Fibroblast of the aortic adventitia (primary cell): ENCODE data around the gene NME9. TPM values are rescaled to one million over a fixed set of nuclear protein-coding genes. Genes with fewer than 3 reads are reported as not detected.

Experiments
- DNase-seq: peaks from one replicate; pipeline ENCODE4 v3.0.0-alpha.2; 2010; ENCODE audit warnings: low read depth
- H3K4me3 ChIP-seq: 2 replicates; pipeline ENCODE4 v1.5.1; 2011; ENCODE audit warnings: low read depth, mild to moderate bottlenecking, control low read depth, low read length, moderate library complexity
- total RNA-seq: library from RNA; depleted of rRNA; stranded (reverse); fragments of >200 nt; gene quantifications from 2 replicates; pipeline ENCODE4 v1.2.3, GENCODE V29; 2012; ENCODE audit warnings: low replicate concordance
- TF ChIP-seq, protein P1 (sequence below): IDR thresholded peaks from 2 replicates; pipeline ENCODE4 v1.5.1; 2011; ENCODE audit warnings: mild to moderate bottlenecking, low read length, control low read depth, inconsistent platforms; ENCODE audit not compliant: insufficient read depth

Gene NME9
- total RNA-seq, 1 donor, result 0.18 TPM

DNA sequence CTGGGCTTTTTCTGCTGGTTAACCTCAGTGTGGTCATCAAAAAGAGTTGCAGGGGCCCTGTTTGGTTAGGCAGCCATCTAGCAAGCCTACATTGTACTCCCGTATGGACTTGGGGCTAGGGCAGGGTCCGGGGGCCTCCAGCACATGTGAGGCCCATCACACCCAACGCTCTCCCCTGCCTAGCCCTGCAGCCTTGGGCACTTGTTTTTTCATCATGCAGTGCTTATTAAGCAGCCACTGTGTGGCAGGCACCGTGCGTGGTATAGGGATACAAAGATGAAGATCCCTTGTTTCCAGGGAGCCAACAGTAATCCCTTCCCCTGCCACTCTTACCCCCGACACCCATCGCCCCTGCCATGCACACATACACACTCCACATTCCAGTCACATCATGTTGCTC, 32.9 kb upstream of the NME9 start:
- TF ChIP-seq, protein P1, sequence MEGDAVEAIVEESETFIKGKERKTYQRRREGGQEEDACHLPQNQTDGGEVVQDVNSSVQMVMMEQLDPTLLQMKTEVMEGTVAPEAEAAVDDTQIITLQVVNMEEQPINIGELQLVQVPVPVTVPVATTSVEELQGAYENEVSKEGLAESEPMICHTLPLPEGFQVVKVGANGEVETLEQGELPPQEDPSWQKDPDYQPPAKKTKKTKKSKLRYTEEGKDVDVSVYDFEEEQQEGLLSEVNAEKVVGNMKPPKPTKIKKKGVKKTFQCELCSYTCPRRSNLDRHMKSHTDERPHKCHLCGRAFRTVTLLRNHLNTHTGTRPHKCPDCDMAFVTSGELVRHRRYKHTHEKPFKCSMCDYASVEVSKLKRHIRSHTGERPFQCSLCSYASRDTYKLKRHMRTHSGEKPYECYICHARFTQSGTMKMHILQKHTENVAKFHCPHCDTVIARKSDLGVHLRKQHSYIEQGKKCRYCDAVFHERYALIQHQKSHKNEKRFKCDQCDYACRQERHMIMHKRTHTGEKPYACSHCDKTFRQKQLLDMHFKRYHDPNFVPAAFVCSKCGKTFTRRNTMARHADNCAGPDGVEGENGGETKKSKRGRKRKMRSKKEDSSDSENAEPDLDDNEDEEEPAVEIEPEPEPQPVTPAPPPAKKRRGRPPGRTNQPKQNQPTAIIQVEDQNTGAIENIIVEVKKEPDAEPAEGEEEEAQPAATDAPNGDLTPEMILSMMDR, result no peak
- no peak for DNase-seq
- no peak overlapping the region for H3K4me3 ChIP-seq

DNA sequence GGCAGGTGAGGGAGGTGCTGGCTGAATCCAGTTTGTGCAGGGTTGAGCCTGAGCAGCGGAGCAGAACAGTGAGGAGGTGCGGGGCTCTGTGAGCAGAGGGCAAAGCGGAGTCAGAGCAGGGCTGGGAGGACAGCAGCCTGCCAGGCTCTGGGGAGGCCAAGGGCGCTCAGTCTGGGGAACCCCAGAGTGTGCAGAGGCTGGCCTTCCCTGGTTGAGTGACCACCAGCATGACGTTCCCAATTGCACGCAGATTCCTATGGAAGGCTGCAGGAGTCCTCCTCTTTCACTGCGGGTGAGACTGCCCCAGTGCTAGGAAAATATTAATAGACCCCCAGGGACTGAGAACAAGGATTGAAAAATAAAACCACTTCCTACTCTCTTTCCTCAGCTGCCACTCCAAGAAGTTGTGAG, 31.9 kb upstream of the NME9 start:
- no peak overlapping the region for H3K4me3 ChIP-seq
- no peak for DNase-seq
- TF ChIP-seq, protein P1, result no peak

DNA sequence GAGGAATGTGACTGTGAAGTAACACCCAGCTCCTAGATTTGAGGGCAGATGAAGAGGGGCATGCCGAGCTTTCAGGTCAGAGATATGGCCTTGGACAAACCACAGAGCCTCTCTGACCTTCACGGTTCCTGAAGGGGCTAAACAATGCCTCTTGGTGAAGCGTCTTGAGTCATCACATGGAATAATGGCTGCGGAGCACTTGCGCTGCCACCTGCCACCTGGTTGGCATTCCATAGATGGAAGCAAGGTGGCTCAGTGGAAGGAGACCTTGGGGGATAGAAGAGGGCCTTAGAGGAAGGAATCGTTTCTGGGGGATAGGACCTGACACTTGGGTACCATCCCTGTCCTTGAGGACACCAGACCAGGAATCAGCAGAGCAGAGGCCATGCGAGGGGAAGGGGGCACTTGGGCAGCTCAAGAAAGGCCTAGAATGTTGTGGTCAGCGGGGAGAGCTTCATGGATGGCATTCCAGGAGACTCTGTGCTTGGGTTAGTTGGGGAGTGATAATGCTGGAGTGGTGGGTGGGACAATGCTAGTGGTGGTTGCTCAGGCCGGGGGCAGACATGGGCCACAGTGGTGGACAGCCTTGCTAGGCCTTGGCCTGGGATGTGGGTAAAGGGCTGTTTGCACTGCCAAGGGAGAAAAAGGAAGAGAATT, 31.3 kb upstream of the NME9 start:
- no peak for DNase-seq
- H3K4me3 ChIP-seq, result no peak overlapping the region
- TF ChIP-seq, protein P1, result no peak

DNA sequence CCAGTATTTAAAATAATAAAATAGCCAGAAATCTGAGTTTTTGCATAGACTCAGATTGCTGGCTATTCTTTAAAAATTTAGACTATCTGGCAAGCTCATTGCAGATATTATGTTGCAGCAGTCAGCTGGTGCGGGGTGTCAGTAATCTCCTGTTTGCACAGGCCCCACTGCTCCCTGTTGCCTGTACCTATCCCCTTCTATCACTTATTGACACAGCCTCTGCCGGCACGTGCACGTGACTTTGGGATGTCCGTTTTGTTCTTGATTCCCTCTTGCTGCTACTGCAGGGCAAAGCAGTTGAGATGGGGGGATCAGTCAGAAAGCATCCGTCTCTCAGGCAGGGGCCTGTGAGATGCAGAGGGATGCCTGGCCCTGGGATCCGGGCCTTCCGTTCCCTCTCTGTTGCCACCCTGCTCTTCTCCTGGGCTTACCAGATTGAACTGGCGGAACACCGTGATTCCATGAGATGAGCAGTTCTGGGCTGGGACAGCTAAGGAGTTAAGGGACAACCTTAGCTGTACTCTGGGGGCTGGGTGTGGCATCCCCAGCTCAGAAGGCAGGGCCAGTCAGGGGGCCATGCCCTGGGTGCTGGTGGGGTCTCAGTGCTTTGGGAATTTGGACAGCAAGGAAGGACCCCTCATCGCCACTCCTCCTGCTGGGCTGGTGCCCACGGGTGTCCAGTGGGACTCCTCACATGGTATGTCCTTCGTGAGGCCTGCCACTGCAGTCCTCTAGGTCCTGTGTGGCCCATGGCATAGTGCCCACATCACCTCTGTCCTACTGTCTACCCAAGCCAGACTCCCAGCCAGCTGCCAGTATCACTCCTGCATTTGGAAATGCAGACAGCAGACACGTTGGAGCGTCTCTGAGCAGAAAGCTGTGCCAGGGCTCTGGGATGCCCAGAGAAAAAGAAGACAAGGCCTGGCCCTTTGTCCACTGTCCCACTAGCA, 30.5 kb upstream of the NME9 start:
- TF ChIP-seq, protein P1, result no peak
- no peak overlapping the region for H3K4me3 ChIP-seq
- DNase-seq, result no peak

DNA sequence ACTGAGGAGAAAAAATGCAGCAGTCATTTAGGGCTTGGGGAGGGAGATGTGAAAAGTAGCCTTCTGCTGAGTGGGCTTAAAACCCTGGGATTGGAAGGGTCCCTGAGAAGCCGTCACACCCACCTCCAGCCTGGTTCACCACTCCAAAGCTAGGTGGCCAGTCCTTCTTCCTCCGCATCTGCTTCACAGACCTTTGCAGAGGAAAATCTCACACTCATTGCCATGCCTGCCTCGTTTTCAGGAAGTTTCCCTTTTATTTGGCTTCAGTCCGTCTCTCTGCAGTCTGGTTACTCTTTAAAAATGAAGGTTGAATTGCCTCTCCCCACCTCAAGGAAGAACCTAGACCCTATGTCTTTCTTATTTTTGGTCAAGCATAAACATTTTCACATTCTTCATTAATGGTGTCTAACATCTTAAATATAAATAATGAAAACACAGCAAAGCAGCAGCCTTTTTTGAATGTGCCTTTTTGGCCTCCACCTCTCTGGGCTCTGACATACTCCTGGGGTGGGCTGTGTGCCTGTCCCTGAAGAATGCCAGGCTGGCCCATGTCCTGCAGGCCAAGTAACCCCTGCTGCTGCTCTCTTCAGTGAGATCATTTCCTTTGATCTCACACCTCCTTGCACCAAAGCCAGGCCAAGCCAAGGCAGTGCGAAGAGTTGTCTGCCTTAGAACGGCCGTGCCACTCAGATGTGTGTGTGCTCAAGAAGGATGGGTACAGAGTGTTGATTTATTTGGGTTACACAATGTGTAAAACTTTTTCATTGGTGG, 29.7 kb upstream of the NME9 start:
- no peak overlapping the region for H3K4me3 ChIP-seq
- no peak for DNase-seq
- TF ChIP-seq, protein P1, result no peak

DNA sequence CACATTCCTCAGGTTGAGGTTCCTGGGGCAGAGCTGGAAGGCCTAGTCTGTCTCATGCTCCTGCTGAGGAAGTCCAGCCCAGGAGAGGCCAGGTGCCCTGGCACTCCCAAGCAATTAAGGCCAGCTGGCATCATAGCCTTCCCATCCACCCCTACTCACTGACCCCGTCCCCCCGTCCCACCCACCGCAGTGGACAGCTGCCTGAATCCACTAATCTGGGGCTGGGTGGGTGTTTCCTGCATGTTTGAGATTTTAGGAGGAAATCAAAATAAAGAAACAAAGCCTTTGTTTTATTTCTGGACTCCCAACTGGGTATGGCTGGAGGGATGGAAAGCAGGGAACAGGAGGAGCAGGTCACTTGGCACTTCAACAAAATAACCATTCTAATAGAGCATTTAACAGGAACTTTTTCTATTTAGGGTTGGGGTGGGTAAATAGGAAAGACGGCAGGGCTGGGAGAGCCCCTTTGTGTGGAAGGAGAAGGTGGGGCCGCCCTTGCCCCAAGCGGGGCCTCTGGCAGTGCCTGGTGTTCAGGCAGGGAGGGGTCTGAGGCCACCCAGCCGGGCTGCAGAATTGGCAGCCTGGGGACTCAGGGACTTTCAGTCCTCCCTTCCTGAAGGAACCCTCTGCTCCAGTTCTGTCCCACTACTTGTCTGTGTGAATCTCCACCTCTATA, 27.2 kb upstream of the NME9 start:
- no peak for DNase-seq
- TF ChIP-seq, protein P1, result no peak
- H3K4me3 ChIP-seq, result no peak overlapping the region
